Ectodermal cell (in vitro differentiated cells): ENCODE data around the gene BLTP3B.

ENCODE experiments used
- H3K27ac ChIP-seq: 2 replicates; pipeline ENCODE4 v1.7.0; 2013; ENCODE audit warnings: mild to moderate bottlenecking, low read depth, low read length; ENCODE audit not compliant: insufficient read depth, poor library complexity, severe bottlenecking
- H3K27me3 ChIP-seq: 2 replicates; pipeline ENCODE4 v1.7.0; 2013; ENCODE audit warnings: mild to moderate bottlenecking, low read length; ENCODE audit not compliant: insufficient read depth, control insufficient read depth, poor library complexity, severe bottlenecking
- H3K36me3 ChIP-seq: one replicate; pipeline ENCODE4 v1.7.0; 2013; ENCODE audit warnings: low read length; ENCODE audit not compliant: control insufficient read depth, insufficient read depth
- H3K4me1 ChIP-seq: one replicate; pipeline ENCODE4 v1.7.0; 2013; ENCODE audit warnings: low read length; ENCODE audit not compliant: control insufficient read depth, insufficient read depth
- H3K4me3 ChIP-seq: 2 replicates; pipeline ENCODE4 v1.7.0; 2013; ENCODE audit warnings: low read depth, low read length, control low read depth; ENCODE audit not compliant: insufficient read depth
- H3K9me3 ChIP-seq: 2 replicates; pipeline ENCODE4 v1.7.0; 2013; ENCODE audit warnings: mild to moderate bottlenecking, low read length, moderate library complexity; ENCODE audit not compliant: control insufficient read depth
- WGBS, 2 experiments: methylation state at CpG; one replicate each; pipeline ENCODE4 v1.1.7; 2013; ENCODE audit warnings: missing lambda C conversion rate in 2 of 2; 5-methylcytosine and 5-hydroxymethylcytosine counted together

BLTP3B gene

GRCh38 chr12:100115291-100115690 is 27.4 kb downstream of the BLTP3B start:
- Histone ChIP-seq H3K27ac (no peak overlapping the region), H3K36me3 (no peaks in the 10 kb centered on the region), H3K9me3 (no peaks in the 10 kb centered on the region), H3K27me3 (no peaks in the 10 kb centered on the region), H3K4me3 (no peak overlapping the region), H3K4me1 (no peaks in the 10 kb centered on the region)
- WGBS, 2 experiments, result 94 to 95% methylated on average over 8 of the region's 8 CpGs

GRCh38 chr12:100114574-100114973 is 28.1 kb downstream of the BLTP3B start:
- Histone ChIP-seq H3K4me3 (no peak overlapping the region), H3K9me3 (no peaks in the 10 kb centered on the region), H3K27ac (no peak overlapping the region), H3K4me1 (no peaks in the 10 kb centered on the region), H3K36me3 (no peaks in the 10 kb centered on the region), H3K27me3 (no peaks in the 10 kb centered on the region)

GRCh38 chr12:100110276-100110675 is 32.4 kb downstream of the BLTP3B start:
- no peak overlapping the region for H3K27ac ChIP-seq
- WGBS, 2 experiments, result 95 to 96% methylated on average over 4 of the region's 4 CpGs
- no peaks in the 10 kb centered on the region for H3K4me1 ChIP-seq
- H3K27me3 ChIP-seq, result no peaks in the 10 kb centered on the region
- H3K4me3 ChIP-seq, result no peak overlapping the region
- no peaks in the 10 kb centered on the region for H3K9me3 ChIP-seq
- H3K36me3 ChIP-seq, result no peaks in the 10 kb centered on the region

GRCh38 chr12:100106861-100107260 is 35.8 kb downstream of the BLTP3B start:
- no peak overlapping the region for H3K4me3 ChIP-seq
- 91 to 94% methylated on average over 5 of the region's 6 CpGs for WGBS, 2 experiments
- H3K9me3 ChIP-seq, result no peaks in the 10 kb centered on the region
- H3K36me3 ChIP-seq, result no peaks in the 10 kb centered on the region
- no peak overlapping the region for H3K27ac ChIP-seq
- no peaks in the 10 kb centered on the region for H3K4me1 ChIP-seq
- H3K27me3 ChIP-seq, result no peaks in the 10 kb centered on the region

GRCh38 chr12:100105661-100106060 is 37.0 kb downstream of the BLTP3B start:
- 82 to 97% methylated on average over 3 of the region's 4 CpGs for WGBS, 2 experiments
- Histone ChIP-seq H3K4me1 (no peaks in the 10 kb centered on the region), H3K36me3 (no peaks in the 10 kb centered on the region)

GRCh38 chr12:100101000-100101399 is 41.7 kb downstream of the BLTP3B start:
- Histone ChIP-seq H3K9me3 (no peaks in the 10 kb centered on the region), H3K36me3 (no peaks in the 10 kb centered on the region), H3K4me3 (no peak overlapping the region), H3K27me3 (no peaks in the 10 kb centered on the region), H3K27ac (no peak overlapping the region), H3K4me1 (no peaks in the 10 kb centered on the region)
- WGBS, 2 experiments, result 90 to 97% methylated on average over 3 of the region's 3 CpGs

More at GRCh38 chr12:100105661-100106060, 37.0 kb downstream of the BLTP3B start:
- Histone ChIP-seq H3K4me3 (no peak overlapping the region), H3K27me3 (no peaks in the 10 kb centered on the region), H3K9me3 (no peaks in the 10 kb centered on the region), H3K27ac (no peak overlapping the region)
